Stimulated activated CD8-positive, alpha-beta memory T cell treated with anti-CD3 and anti-CD28 coated beads, Interleukin-4, amount 100 ng/mL, for 4 hours (primary cell): ENCODE measurements around the gene RBMS3.
"Not testable (repeated sequence)": the region's sequence is repeated elsewhere in the genome, so short reads cannot be mapped to it uniquely, and the experiment has no call there.

ENCODE experiments used
- DNase-seq, 2 donors: peaks; one replicate each; pipeline ENCODE4 v3.0.0-alpha.2; 2020; ENCODE audit warnings: low read depth in 2 of 2, low spot score in 1 of 2

The RBMS3 gene

DNA sequence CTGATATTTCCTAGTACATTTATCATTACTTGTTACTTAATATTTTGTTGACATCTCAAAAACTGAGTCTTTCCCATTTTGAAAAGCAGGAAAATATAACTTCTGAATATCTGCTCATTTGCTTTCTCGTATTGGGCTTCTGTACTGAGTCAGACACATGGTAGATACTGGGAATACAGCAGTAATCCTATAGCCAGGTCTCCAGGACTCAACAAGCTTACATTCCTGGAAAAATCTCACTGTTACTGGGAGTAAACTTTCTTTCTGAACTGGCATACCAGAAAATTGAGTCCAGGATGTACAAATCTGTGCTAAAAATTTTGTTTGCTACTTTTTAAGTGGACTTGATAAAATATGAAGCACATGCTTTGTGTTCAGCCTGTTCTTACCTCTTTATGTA, 240.4 kb downstream of the RBMS3 start:
- DNase-seq, result no peak

- DNase-seq, result no peak
Measured at GRCh38 chr3:29521751-29522150, 240.9 kb downstream of the RBMS3 start.

GRCh38 chr3:29524433-29524832, 243.6 kb downstream of the RBMS3 start:
- DNase-seq, result not testable (repeated sequence)

DNA sequence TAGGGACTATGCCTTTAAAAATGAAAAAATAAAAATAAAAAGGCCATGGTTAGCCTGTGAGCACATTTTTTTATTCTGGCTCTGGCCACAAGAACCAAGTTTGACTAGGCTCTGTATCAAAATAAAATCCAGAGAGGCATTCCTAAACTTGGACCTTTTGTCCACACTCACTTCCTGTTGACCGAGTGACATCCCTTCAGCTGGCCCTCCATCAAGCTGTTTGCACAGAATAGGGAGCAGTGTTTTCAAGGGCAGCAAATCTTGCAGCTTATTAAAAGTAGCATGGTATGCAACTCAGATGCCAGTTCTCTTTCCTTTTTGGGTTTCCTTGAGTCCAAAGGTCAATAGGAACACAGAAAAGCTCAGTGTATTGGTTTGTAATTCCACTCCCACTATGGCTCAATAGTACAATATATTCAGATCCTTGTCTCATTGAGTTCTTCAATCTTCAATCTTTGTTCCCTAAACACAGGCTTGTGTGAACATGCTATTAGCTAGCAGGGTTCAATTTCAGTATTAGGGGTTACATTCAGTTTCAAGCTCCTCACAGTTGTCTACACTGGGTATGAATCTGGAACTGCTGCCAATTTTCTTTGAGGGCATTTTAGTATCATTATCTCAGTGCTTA, 244.5 kb downstream of the RBMS3 start:
- no peak for DNase-seq

- DNase-seq, result no peak
Measured at GRCh38 chr3:29527246-29527645, 246.4 kb downstream of the RBMS3 start.

GRCh38 chr3:29531644-29532043, 250.8 kb downstream of the RBMS3 start:
- no peak for DNase-seq

- no peak for DNase-seq
Measured at GRCh38 chr3:29532473-29532872, 251.6 kb downstream of the RBMS3 start.

- DNase-seq, result no peak
Measured at GRCh38 chr3:29534006-29534405, 253.1 kb downstream of the RBMS3 start.

DNA sequence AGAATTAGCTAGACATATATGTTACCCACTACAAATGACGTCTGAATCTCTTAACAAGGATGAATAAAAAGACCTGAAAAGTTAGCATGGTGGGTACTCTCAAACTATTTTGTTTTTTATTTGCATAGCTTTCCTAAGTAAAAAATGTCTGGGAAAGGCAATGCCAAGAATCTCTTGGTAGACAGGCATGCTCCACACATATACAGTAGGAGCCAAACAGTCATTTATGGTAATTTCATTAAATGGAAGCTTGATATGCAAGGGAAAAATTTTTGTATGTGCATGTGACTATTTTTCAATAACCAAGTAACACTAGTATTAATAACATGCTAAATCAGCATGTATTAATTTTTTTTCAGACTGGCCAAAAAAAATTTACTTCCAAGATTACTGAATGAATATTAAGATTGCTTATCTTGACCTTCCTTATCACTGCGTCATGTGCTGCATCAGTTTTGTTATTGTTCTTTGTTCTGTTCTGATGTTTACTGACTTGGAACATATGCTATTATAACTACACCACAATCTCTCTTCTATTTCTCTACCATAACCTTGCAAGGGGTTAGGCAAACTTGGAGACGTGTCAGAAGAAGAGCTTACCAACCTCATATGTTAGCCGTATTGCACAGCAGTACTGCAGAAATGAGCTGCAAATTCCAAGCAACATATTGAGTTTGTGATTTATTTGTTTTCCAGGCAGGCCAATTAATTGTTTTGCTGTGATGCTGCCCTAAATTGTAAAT, 255.3 kb downstream of the RBMS3 start:
- no peak for DNase-seq

DNA sequence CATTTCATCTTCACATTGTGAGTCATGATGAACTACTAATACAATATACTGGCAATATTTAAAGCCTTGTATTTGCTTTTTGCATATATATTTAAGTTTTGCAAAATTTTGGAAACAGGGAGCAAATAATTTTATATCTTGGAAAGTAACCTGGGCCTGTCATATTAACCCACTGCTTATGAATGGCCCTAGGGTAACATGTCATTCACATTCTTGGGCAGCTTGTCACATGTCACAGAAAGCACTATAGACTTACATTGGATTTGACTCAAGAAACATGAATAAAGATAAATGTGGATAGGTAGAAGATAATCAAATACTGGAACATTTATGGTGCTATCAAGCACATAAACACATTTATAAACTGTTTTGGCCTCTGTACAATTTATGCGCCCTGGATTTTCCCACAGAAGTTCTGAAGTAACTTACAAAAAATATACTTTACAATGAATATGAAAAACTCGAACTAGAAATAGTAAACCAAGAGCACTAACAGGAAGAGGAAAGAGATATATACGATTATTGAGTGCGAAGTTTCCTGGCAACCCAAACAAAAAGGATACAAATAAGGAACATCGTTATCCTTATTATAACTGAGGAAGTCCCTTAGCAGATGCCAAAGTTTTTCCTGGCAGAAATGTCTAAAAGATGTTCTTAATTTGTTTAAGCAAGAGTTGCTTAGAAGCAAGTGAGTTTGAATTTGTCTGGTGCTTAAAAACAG, 257.2 kb downstream of the RBMS3 start:
- no peak for DNase-seq

DNA sequence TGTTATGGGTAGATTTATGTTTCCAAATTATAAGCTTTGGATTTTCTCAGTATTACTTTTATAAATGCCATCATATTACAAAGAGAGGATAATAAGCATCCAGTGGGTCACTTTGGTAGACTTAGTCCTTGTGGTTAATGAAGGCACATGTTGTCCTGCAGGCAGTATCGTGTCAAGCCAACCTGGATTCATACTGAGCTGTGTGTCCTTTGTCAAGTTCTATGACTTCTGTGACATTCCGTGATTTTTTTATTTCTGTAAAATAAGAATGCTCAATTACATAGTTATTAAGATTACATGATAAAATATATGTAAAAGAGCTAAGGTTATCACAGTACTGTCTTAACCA, 257.7 kb downstream of the RBMS3 start:
- no peak for DNase-seq

DNA sequence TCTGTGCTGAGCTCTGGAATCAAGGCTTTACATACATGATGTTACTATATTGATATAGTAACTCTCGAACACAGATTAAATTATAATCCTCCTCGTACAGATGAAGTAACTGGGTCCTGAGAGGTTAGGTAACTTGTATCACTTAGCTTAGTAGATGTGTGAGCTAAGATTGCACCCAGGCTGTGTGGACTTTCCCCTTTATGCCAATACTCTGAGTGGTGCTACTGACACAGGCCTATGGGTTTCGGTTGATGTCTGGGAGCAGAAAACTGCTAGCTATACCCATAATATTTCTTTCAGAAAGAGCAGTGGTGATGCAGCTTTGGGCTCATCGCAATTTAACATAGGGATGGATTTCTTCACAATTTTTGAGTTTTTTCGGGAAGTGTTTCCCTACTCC, 259.7 kb downstream of the RBMS3 start:
- DNase-seq, result no peak

- DNase-seq, result no peak
Measured at GRCh38 chr3:29544701-29545363, 264.0 kb downstream of the RBMS3 start.

DNA sequence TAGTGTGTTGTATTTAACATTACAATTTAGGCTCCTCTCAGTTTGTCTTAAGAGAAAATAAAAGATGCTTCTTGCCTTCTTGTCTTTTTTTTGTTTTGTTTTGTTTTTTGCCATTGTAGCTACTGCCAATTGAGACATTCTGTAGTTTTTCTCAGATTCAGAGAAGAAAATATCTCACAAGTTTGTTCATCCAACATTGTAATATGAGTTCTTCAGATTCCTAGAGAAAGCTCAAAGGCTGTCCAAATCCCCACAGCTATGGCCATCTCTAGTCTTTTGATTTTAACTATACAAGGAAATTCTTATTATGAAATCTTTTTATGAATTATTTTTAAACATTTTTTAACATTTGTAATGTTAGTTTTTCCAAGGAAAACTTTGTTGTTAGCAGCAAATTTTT, 264.7 kb downstream of the RBMS3 start:
- DNase-seq, result no peak

DNA sequence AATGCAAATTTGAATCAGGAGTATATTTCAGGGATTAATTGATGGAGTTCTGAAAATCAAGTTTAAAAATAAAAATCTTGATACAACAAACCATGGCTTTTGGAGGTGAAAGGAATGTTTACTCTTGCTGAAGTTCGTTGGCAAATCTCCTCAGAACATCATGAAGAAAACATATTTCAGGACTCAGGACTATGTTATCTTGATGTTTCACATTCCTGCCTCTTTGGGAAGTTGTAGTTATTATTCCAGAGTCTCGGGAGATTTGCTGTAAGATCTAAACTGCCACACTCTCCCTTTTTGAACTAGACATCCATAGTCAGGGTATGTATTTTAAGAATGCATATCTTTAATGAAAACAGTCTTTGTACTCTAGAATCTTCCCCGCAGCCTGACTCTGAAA, 271.2 kb downstream of the RBMS3 start:
- DNase-seq, result no peak

GRCh38 chr3:29554566-29554965, 273.7 kb downstream of the RBMS3 start:
- no peak for DNase-seq

DNA sequence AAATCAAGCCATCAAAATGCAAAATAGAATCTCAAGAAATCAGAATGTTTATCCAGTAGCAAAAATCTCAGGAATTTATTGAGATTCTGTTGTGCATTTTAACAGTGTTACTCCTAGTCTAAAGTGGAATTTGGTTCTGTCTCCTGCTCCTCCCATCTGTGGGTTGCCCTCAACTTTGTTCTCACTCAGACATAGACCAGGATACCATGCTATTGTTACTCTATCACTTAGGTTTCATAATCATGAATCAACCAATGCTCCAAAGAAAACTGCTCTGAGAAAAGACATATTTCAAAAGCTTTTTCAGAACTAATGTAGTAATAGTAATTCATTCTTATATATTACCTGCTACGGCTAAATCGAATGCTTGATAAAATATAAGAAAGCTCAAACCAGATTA, 274.7 kb downstream of the RBMS3 start:
- no peak for DNase-seq

DNA sequence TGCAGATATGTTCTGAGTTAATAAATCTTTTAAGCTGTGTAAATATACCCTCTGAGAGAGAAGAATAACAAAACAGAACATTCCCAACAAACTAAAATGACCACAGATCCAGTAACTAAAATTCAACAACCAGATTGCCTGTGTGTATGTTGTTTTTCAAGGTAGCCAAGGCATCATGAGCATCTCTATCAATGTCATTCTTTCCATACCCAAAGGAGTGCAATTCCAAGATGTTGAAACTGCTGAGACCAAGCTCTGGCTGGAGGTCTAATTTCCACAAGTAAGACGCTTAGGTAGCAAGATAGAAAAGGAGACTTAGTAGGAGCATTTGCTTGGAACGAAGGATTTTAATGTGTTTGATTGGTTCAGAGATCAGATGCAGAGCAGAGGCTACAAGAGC, 276.3 kb downstream of the RBMS3 start:
- DNase-seq, result no peak

DNA sequence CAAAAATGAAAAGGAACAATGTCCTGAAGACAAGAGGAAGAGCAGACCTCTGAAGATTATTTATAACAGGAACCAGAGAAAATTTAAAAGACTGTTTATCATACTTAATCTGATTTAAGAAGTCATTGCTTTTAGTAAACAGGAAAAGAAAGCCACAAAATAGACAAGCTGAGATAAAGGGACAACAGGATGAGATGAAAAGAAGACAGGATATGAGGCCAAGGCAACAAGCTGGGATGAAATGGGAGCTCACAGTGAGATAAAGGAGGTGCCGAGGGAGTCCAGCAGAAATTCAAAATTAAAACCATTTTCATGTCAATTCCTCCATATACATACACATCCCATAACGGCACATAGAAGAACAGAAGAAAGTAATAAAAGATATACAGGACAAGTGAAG, 277.0 kb downstream of the RBMS3 start:
- DNase-seq, result no peak

DNA sequence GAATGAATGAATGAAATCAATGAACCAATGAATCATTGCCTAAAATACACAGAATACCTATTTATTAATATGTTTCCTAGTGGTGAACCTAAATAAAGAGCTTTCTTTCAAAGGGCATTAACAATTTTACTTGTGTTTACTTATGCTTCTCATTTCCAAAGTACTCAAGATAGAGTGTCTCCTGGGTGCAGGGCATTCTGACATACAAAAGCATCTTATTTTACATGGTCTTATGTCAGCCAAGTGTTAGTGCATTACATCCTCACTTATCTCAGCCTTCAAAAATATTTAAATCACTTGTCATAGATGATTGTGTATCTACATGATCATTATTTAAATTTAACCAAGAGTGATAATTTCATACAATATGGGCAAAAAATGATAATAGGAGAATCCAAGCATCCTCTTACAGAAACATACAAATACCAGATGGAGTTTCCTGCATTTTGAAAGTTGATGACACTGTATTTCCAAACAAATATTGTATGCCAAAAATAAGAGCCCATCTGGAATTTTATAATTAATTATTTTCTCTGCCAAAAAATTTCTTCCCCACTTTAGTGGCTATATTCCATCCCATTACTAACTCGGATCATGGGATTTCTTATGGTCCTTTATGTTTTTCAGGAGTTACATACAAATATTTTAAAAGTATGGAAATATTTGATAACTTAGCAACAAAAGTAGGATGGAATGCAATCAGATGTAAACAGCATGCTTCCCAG, 279.0 kb downstream of the RBMS3 start:
- no peak for DNase-seq

DNA sequence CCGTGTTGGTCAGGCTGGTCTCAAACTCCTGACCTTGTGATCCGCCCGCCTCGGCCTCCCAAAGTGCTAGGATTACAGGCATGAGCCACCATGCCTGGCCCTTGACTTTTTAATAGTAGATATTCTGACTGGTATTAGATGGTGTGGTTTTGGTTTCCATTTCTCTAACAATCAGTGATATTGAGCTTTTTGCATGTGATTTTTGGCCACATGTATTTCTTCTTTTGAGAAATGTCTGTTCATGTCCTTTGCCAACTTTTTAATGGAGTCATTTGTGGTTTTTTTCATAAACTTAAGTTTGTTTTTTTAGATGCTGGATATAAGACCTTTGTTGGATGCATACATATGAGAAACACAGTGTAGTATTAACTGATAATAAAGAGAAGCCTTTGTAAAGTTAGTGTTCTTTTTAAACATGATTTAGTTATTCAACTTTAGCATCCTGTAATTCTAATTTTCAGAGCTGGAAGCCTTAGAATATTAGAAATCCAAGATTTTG, 280.8 kb downstream of the RBMS3 start:
- DNase-seq, result no peak
